ENCODE measurements around the gene PDE10A. TPM values are rescaled to one million over a fixed set of nuclear protein-coding genes. Genes with fewer than 3 reads are reported as not detected.

The PDE10A gene
- total and polyA plus RNA-seq, 2 of the 8 experiments (the other 6 are each of a cell fraction or from before 2014, with no cell fraction given) = 1.1 to 2.4 TPM

DNA sequence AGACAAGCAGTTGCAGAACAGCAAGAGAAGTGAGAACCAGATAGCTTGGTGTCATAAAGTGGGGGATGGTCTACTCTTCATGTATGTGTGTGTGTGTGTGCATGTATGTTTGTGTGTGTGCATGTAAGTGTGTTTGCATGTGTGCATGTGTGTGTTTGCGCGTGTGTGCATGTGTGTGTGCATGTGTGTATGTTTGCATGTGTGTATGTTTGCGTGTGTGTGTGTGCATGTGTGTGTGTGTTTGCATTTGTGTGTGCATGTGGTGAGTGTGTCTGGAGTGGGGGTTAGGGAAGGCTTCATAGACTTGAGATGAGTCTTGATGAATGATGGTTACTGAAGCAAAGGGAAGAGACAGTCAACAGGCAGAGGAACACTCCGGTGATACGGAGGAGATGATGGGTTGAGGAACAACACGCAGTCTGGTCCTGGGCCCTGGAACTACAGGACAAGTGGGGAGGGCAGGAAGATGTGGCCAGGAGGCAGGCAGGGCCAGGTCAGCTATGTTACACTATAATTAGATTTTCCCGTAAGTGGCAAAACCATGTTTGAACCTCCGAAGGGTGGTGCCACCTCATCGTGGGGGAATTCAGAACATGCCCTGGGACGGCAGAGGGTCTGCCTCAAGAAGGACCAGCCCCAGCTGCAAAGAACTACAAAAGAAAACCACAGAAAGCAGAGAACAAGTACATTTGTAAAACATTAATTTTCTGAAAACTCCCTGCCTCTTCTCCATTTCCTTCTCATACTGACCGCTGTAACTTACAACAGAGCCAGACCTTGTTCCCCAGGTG is 38.7 kb upstream of the PDE10A start (continued):
- no peak for TF ChIP-seq RFX5 (IDR thresholded peaks at IDR 0.05; ENCODE audit: borderline replicate concordance, low read depth, low read length)
